MM.1S (cell line): ENCODE data around the gene ANKLE1.

Source experiments
- CTCF ChIP-seq: fragments of 300-600 bp; sonication (generic); IDR thresholded peaks from 2 replicates; pipeline ENCODE4 v1.5.1; 2016; ENCODE audit warnings: antibody characterized with exemption, low read length, mixed read lengths
- EZH2 ChIP-seq: fragments of 300-600 bp; sonication (generic); optimal IDR thresholded peaks from 2 replicates; pipeline ENCODE3; 2017; ENCODE audit warnings: low read depth, mild to moderate bottlenecking, antibody characterized with exemption, low read length, mixed read lengths

- TF ChIP-seq CTCF (no peak), EZH2 (no peak)
These were observed 4.6 kb downstream of the ANKLE1 start for GRCh38 chr19:17286263-17286662.
